Kidney capillary endothelial cell (primary cell): Measurements from ENCODE around the gene TCF7L1.

ENCODE experiments used
- DNase-seq: peaks from one replicate; pipeline ENCODE4 v3.0.0-alpha.2; 2018; ENCODE audit warnings: low spot score

Gene TCF7L1

DNA sequence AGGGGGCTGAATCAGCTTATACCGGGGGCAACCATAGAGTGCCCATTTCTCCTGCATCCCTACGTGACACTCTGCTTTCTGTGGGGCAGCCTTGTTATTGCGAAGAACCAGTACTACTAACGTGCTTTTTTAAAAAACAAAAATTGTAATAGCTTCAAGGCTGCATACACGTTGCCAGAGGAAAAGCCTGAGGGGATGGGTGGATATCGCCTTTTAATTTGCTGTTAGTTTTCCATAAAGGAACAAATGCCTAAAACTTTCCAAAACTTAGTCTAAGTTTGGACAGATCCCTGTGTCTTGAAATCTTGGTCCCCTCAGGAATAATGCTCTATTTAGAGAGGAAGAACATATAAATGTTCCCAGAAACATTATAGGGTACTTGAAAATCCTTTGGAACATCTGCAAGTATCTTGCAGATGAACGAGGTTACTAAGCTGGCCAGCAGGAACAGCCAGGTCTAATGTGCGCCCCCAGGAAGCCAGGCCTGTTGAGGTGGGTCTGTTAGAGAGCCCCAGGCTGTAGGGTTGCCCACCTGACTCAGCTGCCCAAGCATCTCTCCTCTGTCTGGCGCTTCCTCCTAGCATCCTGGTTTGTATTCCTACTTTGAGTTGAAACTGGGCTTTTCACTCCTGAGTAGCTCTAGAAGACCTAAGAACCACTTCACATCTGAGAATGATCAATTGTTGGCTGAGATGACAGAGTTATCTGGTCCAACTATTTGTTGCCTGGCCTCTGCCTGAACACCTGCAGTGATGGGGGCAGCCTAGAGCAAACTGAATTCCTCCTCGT lies 97.7 kb downstream of the TCF7L1 start:
- DNase-seq, result no peak

DNA sequence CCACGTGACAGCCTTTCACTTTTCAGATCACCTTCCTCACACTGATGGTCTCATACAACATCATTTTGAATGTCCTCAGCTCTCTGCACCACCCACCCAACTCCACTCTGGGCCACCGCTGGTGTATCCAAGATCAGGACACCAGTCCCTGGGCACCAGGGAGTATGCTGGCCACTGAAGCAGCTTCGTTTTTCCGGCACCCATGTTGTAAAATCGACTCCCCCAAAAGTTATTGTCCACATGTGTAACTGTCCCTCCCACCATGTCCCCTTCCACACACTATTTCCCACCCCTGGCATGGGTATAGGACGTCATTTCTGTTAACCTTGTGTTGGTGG lies 98.2 kb downstream of the TCF7L1 start:
- DNase-seq, result no peak

DNA sequence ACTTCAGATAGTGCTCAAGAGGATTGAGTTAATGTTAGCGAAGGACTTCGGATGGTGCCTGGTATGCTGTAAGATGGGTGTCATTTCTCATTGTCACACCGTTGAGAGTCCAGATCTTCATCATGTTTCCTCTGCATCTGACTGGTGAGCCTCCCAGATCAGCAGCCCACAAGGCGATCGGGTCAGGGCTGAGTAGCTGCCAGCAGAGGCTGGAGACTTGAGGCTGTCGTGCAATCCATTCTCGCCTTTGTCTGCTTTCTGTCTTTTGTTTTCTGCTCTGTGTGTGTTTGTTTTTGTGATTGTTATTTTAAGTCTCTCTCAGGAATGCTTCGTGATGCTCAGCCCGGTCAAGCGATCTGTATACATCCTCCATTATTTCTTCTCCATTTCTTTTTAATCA lies 98.8 kb downstream of the TCF7L1 start:
- DNase-seq, result no peak

DNA sequence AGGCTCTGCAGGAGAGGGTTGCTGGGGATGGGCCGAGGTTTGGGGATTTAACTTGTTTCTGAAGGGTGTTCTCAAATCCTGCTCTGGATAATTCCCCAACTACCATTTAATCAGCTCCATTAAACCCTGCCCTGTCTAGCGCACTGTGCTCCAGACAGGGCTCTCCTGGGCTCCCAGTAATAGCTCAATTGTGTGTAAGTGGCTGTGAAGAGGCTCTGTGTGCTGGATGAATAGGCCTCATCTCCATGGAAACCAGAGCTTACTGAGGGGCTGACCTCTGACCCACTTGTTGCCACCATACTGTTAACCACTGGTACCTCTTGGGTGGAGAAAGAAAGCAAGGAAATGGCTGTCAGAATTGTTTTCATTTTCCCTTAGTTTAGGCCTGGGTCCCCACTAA lies 101.7 kb downstream of the TCF7L1 start:
- no peak for DNase-seq

DNA sequence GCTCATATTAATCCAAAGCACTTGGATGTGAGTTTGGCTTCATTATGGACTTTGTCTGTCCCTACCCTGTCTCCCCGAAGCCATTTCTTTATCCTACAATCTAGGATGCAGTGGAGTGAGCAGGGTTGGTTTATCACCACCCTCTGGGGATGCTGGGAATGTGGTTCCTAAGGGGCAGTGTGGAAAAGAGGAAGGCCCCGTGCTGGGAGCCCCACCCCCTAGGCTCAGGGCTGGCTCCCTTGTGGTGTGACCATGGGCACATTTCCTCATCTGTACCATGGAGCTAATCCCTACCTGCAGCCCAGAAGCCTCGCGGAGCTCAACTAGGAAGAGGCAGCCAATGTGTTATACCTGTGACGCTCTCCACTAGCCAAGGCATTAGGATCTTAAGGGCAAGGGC lies 102.1 kb downstream of the TCF7L1 start:
- no peak for DNase-seq

DNA sequence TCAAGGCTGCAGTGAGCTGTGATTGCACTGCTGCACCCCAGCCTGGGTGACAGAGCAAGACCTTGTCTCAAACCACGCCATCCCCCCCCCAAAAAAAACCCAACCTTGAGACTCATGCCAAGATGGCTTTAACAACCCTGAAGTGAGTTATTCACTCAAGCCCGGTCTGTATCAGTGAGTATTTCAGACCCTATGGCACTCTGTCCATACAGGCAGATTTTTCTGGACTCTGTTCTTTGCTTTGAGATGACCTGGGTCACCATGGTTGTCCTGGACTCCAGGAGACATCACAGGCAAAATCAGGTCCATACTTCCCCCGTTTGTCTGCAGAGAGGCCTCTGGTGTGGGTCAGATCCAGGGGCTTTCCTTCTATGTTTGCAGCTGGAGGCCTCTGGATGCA lies 102.9 kb downstream of the TCF7L1 start:
- no peak for DNase-seq

DNA sequence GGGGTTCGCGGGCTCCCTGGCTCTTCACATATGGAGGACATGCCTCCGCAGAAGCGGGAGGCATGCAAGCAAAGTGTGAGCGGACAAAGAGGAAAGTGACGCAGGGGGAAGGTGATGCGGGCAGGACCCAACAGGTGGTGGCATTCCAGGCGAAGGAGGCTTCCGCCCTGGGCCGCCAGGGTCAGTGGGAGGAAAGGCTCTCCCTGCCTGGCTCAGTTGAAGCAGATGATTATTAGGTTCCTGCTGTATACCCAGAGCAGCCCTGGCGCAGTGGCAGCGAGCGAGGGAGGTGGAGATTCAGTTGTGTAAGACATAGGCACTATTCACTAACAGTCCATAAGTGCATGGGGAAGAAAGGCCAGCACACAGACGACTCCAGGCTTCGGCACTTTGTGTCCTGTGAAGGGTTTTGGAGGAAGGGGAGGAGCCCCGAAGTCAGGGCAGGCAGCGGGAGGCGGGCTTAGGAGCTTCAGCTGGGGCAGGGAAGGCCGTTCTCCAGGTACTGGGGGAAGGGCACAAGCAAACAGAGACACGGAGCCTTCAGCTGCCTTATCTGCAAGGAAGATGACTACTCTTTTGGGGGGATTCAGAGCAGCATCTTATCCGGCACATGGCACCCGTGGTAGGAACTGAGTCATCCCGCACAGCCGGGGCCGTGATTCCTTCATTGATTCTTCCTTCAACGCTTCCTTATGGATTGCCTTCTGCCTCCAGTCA lies 104.8 kb downstream of the TCF7L1 start:
- DNase-seq, result no peak

DNA sequence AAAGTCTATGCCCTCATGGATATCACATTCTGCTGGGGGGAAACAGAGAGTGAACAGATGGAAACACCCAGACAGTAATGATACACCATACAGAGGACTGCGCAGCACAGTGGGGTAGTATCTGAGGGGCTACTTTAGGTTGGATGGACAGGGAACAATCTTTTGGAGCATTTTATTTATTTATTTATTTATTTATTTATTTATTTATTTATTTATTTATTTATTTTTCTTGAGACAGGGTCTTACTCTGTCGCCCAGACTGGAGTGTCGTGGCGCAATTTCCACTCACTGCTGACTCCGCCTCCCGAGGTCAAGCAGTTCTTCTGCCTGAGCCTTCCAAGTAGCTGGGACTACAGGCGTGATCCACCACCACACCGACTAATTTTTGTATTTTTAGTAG lies 105.4 kb downstream of the TCF7L1 start:
- DNase-seq, result no peak

DNA sequence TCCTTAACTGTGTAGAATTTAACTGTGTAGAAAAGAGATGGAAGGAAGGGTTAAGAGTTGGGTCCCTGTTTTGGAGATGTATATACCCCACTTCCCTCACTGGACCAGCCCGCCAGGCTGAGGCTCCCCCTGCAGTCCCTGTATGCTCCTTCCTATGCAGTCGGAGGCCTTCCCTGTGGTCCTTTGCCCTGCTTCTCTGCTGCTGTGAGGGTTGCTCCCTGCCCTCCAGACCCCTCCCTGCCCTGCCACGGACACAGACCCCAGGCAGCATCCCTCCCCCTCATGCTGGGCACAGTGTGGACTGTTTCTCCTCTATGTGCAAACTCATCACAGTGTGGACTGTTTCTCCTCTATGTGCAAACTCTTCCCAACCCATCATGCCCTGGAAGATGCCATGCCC lies 105.9 kb downstream of the TCF7L1 start:
- DNase-seq, result no peak

DNA sequence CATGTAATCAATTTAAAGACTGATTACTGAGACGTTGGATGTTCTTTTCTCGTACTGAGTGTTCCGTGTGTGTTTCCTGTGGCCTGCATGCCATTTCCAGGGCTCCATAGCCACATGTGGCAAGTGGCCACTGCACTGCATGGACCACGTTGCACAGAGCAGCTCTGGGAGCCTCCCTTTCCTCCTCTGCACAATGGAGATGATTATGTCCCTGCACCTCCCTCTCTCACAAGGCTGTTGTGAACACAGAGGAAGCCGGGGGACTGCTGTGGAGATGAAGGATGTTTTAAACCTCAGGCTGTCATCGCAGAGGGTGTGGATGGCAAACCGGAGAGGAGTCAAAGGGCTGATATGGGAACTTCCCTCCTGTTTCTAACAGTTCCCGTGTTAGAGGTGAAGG lies 106.9 kb downstream of the TCF7L1 start:
- no peak for DNase-seq

DNA sequence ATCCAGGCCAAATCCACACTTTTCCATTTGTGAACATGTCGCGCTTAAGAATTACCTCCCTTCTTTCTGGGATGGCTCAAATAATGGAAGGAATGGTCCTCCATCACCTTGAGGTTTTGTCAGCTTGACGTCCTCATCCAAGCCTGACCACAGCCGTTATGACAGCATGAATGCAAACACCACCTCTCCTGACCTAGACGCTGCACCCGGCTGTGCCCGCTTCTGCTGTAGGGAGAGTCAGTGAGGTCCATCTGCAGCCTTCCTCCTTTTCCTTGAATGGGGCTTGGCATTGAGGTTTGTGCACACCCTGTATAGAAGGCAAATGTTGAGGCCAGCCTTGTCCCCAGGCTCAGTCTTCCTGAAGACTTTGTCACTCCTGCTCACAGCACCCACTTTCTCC lies 109.1 kb downstream of the TCF7L1 start:
- DNase-seq, result no peak

DNA sequence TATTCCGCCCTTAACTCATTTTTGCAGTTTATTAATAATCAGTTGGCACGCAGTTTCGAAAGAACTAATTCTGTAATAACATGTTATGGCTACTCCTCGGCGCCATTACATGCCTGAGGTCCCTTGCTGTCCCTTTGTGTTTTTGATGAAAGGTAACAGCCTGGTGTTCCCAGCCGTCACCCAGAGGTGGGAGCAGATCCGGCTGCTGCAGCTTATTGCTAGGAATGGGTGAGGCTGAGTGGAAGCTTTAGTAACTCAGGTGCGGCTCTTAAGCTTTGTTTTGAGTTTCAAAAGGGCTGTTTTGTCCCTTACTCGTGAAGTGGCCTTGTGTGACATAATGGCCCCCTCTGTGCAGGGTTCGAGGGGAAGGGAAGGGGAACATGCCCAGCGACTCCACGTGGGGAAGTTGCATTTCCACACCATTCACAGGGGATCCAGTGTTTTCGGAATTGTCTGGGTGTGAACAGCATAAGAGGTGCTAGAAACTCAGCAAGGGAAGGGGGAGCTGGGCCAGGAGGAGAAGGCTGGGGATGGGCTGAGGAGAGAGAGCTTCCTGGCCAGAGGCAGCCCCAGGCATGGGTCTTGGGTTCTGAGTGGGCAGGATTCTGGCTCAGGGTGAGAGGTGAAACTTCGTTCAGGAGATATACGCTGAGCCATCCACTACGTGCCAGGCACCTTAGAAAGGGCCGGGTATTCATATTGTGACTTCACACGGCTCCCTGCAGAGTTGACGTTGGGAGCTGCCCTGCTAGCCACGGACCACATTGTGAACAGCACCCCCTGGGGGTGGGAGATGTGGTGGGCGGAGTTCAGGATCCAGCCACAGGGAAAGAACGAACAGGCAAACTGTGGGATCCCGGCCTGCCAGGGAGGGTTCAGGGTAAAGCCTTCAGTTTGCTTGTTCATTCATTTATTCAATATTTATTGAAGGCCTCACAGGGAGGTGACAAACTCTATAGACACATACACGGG lies 110.2 kb downstream of the TCF7L1 start:
- DNase-seq, result no peak

DNA sequence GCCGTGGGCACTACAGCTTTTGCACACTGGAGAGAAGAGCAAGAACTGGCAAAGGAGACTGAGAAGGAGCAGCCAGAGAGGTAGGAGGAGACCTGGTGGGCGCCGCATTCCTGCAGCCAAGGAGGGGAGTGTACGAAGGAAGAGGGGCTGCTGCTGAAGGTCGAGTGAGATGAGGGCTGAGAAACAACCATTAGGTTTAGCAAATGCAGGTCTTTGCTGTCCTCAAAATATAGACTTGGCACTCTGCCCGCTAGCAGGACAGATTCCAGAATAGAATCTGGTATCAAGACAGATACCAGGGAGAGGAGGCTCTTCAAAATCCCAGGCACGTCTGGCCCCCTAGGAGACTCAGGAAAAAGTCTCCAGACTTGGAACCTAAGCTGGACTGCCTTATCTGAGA lies 111.6 kb downstream of the TCF7L1 start:
- DNase-seq, result no peak

DNA sequence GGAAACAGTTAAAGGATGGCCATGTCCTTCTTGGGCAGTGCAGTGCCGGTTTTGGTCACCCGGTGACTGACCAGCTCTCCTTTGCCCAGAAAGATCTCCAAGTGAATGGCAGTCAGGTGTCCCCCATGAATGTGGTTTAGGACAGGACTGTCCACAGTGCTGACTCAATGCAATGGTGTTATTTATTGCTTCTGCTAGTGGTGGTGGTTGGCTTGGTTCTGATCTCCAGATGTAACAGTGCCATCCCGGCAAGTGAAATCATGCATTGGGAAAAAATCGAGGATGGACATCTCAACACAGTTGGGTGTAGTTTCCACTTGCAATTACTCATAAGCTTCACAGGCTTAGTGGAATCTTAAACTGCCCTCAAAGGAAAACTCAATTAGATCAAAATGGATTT lies 112.7 kb downstream of the TCF7L1 start:
- no peak for DNase-seq

DNA sequence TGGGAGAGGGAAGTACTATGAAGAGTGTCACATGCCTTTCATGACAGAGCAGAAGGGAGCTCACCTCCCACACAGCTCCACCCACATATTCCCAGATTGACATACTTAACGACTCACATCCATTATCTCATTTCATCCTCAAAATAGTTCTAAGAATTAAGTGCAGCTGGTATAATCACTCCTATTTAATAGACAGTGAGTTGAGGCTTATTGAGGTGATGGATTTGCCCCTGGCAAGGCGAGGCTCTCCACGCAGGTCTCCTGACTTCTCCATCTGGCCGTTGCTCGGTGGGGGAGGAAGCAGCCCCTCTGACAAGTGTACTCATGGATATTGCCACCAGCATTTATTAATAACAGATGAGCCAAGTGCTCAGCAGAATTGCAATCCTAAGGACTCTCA lies 113.2 kb downstream of the TCF7L1 start:
- DNase-seq, result no peak

DNA sequence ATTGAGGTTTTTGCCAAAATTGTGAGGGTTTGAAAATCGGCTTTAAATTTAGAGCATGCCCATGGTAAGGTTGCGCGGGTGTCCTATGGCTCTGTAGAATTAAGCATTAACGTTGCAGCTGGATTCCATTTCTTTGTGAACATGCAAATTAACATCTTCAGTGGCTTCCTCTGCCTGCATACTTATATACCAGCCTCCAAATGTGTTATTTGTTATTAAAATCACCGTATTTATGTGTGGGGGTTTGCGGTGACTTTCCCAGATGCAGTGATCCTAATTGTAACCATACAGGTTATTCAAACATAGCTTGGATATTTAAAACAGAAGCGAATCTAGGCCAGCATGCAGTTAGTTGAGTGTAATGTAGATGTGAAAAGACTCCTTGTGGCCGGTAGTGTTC lies 114.4 kb downstream of the TCF7L1 start:
- DNase-seq, result no peak

DNA sequence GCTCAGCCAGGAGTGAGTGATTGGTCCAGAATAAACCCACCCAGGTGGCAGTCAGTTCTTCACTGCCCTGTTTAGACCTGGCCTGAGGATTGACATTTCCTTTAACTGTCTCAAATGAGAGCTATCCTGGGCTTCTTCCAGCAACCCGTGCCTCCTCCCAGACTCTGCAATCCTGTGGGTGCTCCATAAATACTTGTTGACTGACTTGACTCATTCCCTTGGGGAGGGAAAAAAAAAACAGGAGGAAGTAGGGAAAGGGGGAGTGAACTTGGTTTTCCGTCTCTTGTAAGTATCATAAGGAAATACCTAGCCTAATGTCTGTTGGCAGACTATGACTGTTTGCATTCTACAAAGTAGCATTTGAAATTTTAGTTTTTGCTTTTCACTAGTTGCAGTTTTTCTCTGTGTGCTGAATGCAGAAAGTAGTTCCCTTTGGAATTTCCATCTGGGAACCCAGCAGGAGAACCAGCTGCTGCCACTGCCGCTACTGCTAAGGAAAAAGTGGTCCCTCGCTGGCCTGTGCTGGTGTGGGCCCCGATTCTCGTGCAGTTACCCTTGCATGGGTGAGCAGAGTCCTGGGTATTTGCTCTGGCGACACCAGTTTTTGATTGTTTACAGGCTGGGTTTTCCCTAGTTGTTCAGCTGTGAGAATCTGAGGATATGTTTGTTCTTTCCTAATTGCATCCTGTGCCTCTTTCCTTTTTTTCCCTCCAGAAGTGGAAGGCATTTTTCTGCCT lies 115.7 kb downstream of the TCF7L1 start:
- peak; percentile 46 for DNase-seq

DNA sequence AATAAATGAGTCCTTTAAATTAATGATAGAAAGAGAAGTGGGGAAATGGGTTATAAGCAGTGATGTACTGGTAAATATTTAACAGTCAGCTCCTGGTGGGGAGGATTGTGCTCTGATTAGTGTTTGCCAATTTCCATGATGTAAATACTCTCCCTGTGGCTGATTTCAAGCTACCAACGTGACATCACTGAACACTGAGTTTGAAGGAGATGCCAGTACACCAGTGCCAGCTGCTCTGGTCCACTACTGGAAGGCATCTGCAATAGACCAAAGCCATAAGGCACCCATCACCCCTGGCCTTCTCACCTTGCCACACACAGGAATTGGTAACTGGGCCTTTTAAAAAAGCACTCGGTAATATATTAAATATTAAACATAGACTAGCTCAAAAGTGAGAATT lies 116.9 kb downstream of the TCF7L1 start:
- DNase-seq, result no peak

DNA sequence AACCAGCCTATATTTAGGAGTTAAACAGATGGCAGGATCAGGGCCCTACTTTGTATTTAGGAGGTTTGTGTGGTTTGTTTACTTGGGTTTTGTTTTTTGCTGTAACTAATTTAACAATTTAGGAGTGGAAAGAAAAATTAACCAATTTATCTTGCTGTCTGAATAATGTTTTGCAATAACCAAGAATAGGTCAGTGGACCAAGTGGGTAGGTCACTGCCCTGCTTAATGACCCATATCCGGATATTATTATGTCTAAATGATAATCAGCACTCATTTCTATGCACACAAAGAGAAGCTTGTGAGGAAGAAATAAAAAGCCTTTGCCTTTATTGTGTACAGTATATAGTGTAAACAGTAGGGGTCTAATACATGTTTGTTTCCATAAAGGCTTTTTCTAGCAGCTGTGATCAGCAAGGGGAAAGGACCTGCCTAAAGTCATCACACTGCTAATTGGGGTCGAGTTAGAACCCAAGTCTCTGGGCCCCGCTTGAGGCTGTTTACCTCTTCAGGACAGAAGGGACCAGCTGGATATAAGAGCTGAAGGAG lies 118.0 kb downstream of the TCF7L1 start:
- DNase-seq, result no peak

DNA sequence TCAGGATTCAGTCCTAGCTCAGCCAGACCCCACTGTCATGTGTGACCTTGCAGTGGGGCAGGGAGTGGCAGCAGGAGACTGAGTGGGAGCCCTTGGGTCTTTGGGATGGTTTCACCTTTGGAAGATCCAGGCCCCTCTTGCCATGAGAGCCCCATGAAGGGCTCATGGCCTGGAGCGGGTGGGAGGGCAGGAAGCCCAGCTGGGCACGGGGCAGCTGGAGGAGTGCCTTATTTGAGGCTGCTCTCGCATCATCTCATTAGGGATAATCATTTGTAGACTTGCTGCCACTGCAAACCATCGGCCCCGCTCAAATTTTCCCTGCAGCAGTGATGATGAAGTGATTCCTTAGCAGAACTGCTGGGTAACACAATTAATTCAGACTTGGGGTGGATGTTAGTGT lies 120.7 kb downstream of the TCF7L1 start:
- DNase-seq, result no peak

DNA sequence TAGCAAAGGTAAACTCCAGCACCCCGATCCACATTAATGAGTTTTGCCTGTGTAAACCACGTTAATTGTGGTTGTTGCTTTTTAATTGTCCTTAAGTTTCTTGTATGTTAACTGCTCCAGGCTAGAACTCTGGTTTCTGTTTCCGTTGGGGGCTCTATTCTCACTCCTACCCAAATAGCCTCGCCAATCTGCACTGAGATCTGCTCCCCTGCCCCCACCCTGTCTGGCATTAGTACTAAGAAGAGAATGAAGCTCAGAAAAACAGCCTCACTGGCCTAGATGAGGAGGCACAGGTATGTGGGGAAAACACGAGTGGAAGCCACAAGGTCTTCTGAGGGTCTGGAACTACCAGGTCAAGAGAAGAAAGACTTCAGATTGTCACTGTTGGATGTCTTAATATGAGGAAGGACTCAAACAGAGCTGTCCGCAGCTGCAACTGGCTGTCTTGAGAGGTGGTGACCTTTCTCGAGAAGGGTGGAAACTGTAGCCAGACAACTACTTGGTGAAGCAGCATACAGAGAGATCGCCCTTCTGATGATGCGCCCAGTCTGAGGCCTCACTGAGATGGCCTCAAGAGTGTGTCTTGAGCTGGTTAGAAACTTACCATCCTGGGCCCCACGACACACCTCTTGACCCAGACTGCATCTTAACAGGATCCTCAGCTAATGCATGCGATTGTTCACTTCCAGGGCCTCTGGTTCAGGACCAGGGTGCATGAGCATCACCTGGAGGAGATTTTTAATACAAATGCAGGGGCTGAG lies 121.5 kb downstream of the TCF7L1 start:
- DNase-seq, result no peak
